NCI-H1092 (cell line): ENCODE results near the gene PKN1.
A peak's percentile ranks its signal among the peaks of the same experiment; 100 is the strongest.
"Not testable (repeated sequence)": the region's sequence is repeated elsewhere in the genome, so short reads cannot be mapped to it uniquely, and the experiment has no call there.

ENCODE experiments used
- DNase-seq: peaks from one replicate; lab custom pipeline; 2025; lab: John Stamatoyannopoulos, UW

PKN1 gene

GRCh38 chr19:14487370-14488125, 54.4 kb downstream of the PKN1 start:
- no peak for DNase-seq

GRCh38 chr19:14492756-14493337, 59.7 kb downstream of the PKN1 start:
- no peak for DNase-seq

GRCh38 chr19:14494411-14494810, 61.3 kb downstream of the PKN1 start:
- DNase-seq = no peak

- DNase-seq = no peak
Observed at GRCh38 chr19:14494910-14495671, 62.0 kb downstream of the PKN1 start.

- no peak for DNase-seq
Observed at GRCh38 chr19:14495672-14496028, 62.5 kb downstream of the PKN1 start.

- peak; percentile 97 for DNase-seq
Observed at GRCh38 chr19:14496029-14496833, 63.1 kb downstream of the PKN1 start, which contains the start of gene GIPC1. TSS of gene GIPC1 (minus strand) at chr19:14496127. CDS start at chr19:14482976, 13,151 bp downstream.

GRCh38 chr19:14496834-14497227, 63.7 kb downstream of the PKN1 start:
- DNase-seq = no peak

GRCh38 chr19:14497228-14497921, 64.3 kb downstream of the PKN1 start:
- no peak for DNase-seq

GRCh38 chr19:14502334-14503092, 69.4 kb downstream of the PKN1 start:
- no peak for DNase-seq

GRCh38 chr19:14503285-14503684, 70.2 kb downstream of the PKN1 start:
- DNase-seq = no peak

- DNase-seq = not testable (repeated sequence)
Observed at GRCh38 chr19:14504575-14504974, 71.5 kb downstream of the PKN1 start.

GRCh38 chr19:14505488-14506239, 72.6 kb downstream of the PKN1 start:
- no peak for DNase-seq

- DNase-seq = no peak
Observed at GRCh38 chr19:14507704-14508542, 74.8 kb downstream of the PKN1 start.

GRCh38 chr19:14510311-14511228, 77.5 kb downstream of the PKN1 start:
- no peak for DNase-seq

- no peak for DNase-seq
Observed at GRCh38 chr19:14511229-14511593, 78.1 kb downstream of the PKN1 start.

GRCh38 chr19:14512406-14512961, 79.4 kb downstream of the PKN1 start:
- no peak for DNase-seq

GRCh38 chr19:14514215-14514863, 81.2 kb downstream of the PKN1 start:
- no peak for DNase-seq
